ENCODE data around the gene C1QTNF8.

Gene C1QTNF8

DNA sequence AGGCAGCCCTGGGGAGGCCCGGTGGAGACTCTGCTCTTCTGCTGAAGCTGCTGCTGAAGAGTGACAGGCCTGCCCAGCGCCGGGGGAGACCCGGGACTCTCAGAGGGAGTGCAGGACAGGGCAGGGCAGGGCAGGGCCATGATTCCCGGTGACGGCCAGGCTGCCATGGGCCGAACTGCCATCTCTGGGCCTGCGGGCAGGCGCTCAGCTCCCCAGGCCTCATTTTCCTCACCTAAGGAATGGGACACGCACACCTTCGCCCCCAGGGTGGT lies 46.1 kb downstream of the C1QTNF8 start:
- CTCF ChIA-PET: no interaction called here
- Mint-ChIP-seq H3K27me3 (no peaks in the 10 kb centered on the region), H3K4me1 (no peaks in the 10 kb centered on the region), H3K36me3 (no peaks in the 10 kb centered on the region), H3K27ac (no peak overlapping the region), H3K9me3 (no peaks in the 10 kb centered on the region), H3K4me3 (no peak overlapping the region)
- DNase-seq: no peak

DNA sequence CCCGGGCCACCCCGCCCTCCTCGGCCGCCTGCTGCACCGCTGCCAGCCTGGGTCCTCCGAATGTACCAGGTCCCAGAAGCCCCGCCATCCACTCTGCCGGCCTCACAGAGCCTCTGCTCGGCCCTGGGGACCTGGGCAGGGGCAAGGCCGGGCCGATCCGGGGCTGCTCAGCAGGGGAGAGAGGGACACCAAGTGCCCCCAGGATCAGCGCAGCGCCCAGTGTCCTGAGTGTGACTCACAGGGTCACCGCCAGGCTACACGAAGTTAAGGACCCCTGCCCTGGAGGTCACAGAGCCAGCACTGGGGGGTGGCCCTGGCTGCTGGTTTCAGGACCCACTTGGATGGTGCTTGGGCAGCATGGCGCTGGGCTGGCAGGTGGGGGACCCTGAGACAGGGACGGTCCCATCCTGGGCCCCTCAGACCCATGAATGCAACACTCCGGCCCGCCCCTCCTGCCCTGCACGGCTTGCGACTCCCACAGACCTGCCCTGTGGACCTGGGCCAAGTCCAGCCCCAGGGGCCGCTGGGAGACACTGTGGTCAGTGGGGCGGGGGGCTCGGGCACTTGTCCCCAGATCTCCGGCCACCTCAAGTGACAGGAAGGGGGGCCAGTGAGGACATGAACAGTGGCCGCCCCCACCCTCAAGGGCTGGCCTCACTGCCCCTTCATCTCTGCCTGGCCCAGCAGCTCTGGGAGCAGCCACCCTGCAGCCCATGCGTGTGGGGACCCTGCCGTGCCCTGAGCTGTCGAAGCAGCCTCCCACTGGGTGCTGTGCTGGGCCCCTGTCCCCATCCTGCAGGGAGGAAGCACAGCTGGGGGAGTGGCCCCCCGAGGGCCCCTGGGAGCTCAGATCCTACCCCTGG lies 46.7 kb downstream of the C1QTNF8 start:
- H3K9me3 Mint-ChIP-seq: no peaks in the 10 kb centered on the region
- H3K27ac Mint-ChIP-seq: no peak overlapping the region
- no peak overlapping the region for H3K4me3 Mint-ChIP-seq
- no peaks in the 10 kb centered on the region for H3K36me3 Mint-ChIP-seq
- H3K27me3 Mint-ChIP-seq: no peaks in the 10 kb centered on the region
- CTCF ChIA-PET: interaction anchor here (1.9 kb wide), 1 partner anchor 8 kb away, joined by 5 read pairs; no protein-coding TSS in a partner anchor
- no peaks in the 10 kb centered on the region for H3K4me1 Mint-ChIP-seq
- DNase-seq: no peak

DNA sequence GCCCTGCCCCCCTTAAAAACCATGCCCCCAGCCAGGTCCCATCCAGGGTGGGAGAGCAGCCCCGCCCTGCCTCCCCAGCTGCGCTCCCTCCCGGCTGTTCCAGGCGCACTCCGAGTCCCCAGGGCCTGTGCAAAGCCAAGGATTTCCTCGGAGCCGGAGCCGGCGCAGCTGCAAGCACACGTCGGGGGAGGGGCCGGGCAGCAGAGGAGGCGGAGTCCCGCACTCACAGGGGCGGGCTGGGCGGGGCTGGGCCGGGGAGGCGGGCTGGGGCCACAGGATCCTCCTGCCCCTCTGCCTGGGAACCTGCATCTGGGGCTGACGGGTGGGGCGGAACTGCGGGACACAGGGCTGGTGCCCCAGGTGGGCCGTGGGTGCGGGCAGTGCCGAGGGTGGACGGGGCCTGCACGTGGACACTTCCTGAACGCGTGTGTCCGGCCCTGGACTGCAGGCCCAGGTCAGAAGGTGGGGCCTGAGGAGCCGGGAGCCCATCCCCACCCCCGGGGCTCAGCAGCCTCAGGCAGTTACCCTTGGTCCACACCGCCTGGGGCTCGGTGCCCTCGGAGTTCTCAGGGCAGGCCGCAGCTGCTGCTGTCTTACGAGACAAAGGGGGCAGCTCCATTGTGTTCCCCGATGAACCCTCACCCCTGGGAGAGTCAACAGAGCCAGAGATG lies 47.5 kb downstream of the C1QTNF8 start:
- CTCF ChIA-PET: interaction anchor here (1.9 kb wide), 1 partner anchor 9 kb away, joined by 5 read pairs; no protein-coding TSS in a partner anchor
- Mint-ChIP-seq H3K9me3 (no peaks in the 10 kb centered on the region), H3K4me1 (no peaks in the 10 kb centered on the region), H3K36me3 (no peaks in the 10 kb centered on the region), H3K4me3 (no peak overlapping the region), H3K27ac (no peak overlapping the region), H3K27me3 (no peaks in the 10 kb centered on the region)
- peak; percentile 33 for DNase-seq

DNA sequence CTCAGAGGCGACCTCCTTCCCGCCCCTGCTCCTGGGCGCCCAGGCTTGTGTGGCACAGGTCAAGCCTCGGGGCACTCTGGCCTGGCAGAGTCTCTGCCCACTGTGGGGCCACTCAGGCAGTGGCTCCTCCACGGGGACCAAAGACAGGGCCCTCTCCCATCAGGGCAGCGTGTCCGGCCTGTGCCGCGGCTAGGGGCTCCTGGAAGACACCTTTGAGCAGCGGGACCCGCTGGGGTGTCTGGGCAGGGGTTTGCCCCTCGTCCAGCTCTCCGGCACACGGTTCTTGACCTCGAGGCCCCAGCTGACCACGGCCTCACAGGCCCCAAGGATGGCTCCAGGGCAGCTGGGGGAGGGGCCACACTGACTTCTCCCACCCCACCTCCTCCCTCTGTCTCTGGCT lies 48.2 kb downstream of the C1QTNF8 start:
- Mint-ChIP-seq H3K36me3 (no peaks in the 10 kb centered on the region), H3K27me3 (no peaks in the 10 kb centered on the region), H3K27ac (no peak overlapping the region), H3K9me3 (no peaks in the 10 kb centered on the region), H3K4me3 (no peak overlapping the region), H3K4me1 (no peaks in the 10 kb centered on the region)
- CTCF ChIA-PET: interaction anchor here (1.9 kb wide), 1 partner anchor 9 kb away, joined by 5 read pairs; no protein-coding TSS in a partner anchor
- DNase-seq: no peak

DNA sequence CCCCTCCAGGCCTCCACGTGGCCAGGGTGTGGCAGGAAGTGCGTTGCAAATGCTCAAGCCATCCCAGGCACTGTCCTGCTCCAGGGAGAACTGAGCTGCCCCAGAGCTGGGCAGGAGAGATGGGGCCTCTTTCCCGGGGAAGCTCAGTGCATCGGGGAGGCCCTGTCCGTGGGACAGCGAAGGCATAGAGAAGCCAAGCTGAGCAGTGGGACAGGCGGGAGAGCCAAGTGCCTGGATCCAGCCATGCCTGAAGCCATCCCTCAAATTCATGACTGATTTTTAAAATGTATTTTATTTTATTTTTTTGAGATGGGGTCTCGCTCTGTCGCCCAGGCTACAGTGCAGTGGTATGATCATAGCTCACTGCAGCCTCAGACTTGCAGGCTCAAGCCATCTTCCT lies 48.9 kb downstream of the C1QTNF8 start:
- no peak for DNase-seq
- H3K27me3 Mint-ChIP-seq: no peaks in the 10 kb centered on the region
- no peak overlapping the region for H3K4me3 Mint-ChIP-seq
- CTCF ChIA-PET: interaction anchor here (1.9 kb wide), 1 partner anchor 10 kb away, joined by 5 read pairs; no protein-coding TSS in a partner anchor
- peaks cover 4% of the 10 kb centered on the region for H3K9me3 Mint-ChIP-seq
- no peaks in the 10 kb centered on the region for H3K4me1 Mint-ChIP-seq
- H3K36me3 Mint-ChIP-seq: no peaks in the 10 kb centered on the region
- H3K27ac Mint-ChIP-seq: no peak overlapping the region

DNA sequence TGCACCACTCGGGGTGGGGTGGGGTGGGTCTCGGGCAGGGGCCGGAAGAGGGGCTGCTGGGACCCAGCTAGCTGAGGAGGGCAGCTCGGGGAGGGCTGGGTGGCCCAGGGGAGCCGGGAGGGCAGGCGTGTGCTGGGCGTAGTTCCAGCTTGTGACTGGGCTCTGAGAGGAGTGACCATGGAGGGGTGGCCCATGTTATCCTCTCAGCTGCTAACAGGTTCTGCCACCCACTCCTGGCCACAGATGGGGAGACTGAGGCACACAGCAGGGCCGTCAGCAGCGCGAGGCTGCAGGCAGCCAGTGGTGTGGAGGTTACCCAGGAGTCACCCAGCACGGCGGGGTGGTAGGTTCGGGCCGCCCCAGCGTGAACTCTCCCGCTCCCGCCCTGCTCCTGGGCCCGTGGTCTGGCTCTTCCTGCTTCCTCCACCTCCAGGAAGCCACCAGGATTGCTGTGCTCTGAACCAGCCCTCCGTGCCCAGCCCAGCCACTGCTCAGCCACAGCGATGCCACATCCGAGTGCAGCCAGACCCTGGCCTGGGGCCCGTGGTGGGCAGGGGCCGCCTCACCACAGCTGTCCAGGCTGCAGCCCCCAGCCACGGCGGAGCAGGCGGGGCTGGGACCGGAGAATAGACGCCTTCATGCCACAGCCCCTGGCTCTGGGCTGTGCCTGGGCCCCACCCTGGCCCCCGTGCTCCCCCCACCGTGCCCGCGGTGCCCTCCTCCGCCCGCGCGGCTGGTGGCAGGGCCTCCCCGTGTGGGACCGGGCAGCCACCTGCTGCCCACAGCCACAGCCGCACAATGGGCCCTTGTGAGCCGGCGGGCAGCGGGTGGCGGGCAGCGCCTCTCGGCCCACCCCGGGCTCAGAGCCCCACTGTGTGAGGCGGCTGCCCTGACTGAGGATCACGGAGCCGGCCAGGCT lies 49.8 kb downstream of the C1QTNF8 start:
- H3K9me3 Mint-ChIP-seq: peaks cover 7% of the 10 kb centered on the region
- H3K4me3 Mint-ChIP-seq: no peak overlapping the region
- no peak overlapping the region for H3K27ac Mint-ChIP-seq
- CTCF ChIA-PET: interaction anchor here (0.6 kb wide), 1 partner anchor 11 kb away, joined by 3 read pairs; no protein-coding TSS in a partner anchor
- no peaks in the 10 kb centered on the region for H3K36me3 Mint-ChIP-seq
- no peaks in the 10 kb centered on the region for H3K4me1 Mint-ChIP-seq
- no peak for DNase-seq
- no peaks in the 10 kb centered on the region for H3K27me3 Mint-ChIP-seq

DNA sequence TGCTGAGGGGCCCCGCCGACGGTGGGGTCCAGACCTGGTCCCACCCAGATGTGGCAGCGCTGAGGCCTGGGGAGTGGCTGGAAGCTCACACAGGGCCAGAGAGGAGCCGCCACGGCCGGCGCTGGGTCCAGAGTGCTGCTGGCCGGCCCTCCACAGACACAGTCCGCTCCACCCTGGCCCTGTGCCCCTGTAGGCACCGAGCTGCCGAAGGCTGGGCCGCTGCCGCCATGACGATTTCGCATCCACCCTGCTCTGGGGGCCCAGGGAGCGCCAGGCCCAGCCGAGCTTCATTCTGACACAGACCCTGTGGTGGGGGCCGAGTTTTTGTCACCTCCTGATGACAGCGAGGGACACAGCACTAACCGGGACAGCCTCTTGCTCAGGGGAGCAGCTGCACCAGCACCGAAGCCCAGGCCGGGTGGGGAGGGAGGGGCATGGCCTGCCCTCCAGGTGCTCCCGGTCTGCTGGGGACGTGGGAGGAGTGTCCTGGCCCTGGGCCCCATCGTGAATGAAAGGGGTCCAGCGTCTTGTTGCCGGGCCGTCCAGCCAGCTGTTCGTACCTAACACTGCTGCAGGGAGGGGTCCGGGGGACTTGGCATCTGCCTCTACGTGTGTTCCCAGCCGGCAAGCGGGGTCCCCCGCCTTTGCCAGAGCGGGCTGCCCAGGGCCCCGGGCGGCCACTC lies 50.6 kb downstream of the C1QTNF8 start:
- H3K27me3 Mint-ChIP-seq: no peaks in the 10 kb centered on the region
- H3K9me3 Mint-ChIP-seq: peaks cover 7% of the 10 kb centered on the region
- no peaks in the 10 kb centered on the region for H3K36me3 Mint-ChIP-seq
- H3K4me3 Mint-ChIP-seq: no peak overlapping the region
- DNase-seq: no peak
- no peak overlapping the region for H3K27ac Mint-ChIP-seq
- CTCF ChIA-PET: interaction anchor here (0.6 kb wide), 1 partner anchor 12 kb away, joined by 3 read pairs; no protein-coding TSS in a partner anchor
- H3K4me1 Mint-ChIP-seq: no peaks in the 10 kb centered on the region

DNA sequence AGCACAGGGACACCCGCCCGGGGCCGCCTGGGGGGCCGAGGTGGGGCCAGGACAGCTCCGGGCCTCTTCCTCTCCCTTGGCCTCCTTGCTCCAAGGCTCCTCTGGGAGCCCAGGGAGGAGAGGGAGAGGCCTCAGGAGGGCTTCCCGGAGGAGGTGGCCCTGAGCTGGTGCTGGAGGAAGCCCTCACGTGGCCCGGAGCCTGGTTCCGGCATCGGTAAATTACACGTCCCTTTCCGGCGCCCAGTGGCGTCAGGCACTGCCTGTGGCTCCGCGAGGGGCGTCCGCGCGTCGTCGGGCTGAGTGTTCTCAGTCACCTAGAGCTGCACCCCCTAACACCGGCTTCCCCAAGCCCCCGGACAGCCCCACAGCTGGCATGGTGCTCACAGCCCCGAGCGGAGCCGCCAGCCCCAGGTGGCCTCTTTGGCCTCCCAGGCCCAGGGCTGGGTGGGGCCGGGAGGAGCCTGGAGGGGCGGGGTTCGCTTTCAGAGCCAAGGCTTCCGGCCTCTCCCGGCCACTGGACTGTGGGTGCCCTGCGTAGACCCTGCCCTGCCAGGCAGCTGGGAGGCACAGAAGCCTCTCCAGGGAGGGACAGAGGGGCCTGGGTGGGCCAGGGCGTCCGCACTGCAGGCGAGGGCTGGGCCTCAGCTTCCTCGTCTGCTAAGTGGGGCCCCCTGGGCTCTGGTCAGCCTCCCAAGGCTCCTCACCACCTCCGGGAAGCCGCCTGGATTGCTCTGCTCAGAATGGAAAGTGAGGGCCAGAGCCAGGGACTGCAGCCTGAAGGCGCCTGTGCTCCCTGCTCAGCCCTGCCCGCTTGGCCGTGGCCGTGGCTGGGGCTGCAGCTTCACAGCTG lies 51.4 kb downstream of the C1QTNF8 start:
- DNase-seq: no peak
- Mint-ChIP-seq H3K27me3 (no peaks in the 10 kb centered on the region), H3K4me3 (no peak overlapping the region), H3K4me1 (no peaks in the 10 kb centered on the region), H3K27ac (no peak overlapping the region), H3K36me3 (no peaks in the 10 kb centered on the region), H3K9me3 (peaks cover 7% of the 10 kb centered on the region)
- CTCF ChIA-PET: no interaction called here

DNA sequence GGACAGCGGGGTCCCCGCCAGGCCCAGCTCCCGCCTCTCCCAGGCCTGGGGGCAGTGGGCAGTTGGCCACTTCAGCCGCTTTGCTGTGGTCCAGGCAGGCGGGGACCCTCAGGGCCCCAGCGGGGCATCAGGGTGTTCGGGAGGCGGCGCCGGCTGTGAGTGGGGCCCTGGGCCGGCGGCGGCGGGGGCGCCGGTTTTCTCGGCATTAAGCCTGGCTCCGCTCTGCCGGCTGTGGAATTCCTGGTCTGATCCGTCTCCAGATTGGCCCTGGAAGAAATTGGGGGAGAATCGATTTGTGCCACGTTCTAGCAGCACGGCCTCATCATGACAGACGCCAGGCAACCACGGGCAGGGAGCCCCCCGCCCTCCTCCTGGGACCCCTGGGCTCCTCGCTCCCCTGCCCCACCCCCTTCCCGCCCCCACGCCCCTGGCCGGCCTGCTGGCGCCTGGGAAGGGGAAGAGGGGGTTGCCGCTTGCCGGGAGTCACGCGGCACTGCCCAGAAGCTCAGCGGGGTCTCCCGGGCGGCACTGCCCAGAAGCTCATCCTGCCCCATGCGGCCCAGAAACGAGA lies 52.1 kb downstream of the C1QTNF8 start:
- Mint-ChIP-seq H3K4me3 (no peak overlapping the region), H3K27me3 (no peaks in the 10 kb centered on the region), H3K27ac (no peak overlapping the region), H3K9me3 (peaks cover 7% of the 10 kb centered on the region), H3K36me3 (no peaks in the 10 kb centered on the region), H3K4me1 (no peaks in the 10 kb centered on the region)
- no peak for DNase-seq
- CTCF ChIA-PET: no interaction called here

DNA sequence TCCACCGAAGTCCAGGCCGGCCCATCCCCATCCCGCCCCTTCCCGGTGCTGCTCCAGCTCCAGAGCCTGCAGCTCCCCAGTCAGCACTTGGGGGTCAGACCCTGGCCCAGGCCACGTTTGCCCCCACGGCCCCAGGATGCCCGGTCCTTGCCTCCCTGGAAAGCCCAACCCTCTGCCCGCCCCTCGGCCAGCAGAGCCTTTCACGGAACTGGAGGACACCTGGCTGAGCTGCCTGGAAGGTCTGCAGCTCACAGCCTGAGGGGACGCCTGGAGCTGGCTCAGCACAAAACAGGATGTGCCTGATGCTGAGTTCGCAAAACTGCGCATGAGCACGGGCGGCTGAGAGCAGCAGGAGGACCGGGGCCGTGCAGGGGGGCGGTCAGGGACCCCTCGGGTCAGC lies 53.2 kb downstream of the C1QTNF8 start:
- no peak overlapping the region for H3K4me3 Mint-ChIP-seq
- H3K27ac Mint-ChIP-seq: no peak overlapping the region
- H3K27me3 Mint-ChIP-seq: peaks cover 5% of the 10 kb centered on the region
- DNase-seq: no peak
- CTCF ChIA-PET: no interaction called here
- H3K9me3 Mint-ChIP-seq: peaks cover 7% of the 10 kb centered on the region
- H3K36me3 Mint-ChIP-seq: no peaks in the 10 kb centered on the region
- no peaks in the 10 kb centered on the region for H3K4me1 Mint-ChIP-seq

DNA sequence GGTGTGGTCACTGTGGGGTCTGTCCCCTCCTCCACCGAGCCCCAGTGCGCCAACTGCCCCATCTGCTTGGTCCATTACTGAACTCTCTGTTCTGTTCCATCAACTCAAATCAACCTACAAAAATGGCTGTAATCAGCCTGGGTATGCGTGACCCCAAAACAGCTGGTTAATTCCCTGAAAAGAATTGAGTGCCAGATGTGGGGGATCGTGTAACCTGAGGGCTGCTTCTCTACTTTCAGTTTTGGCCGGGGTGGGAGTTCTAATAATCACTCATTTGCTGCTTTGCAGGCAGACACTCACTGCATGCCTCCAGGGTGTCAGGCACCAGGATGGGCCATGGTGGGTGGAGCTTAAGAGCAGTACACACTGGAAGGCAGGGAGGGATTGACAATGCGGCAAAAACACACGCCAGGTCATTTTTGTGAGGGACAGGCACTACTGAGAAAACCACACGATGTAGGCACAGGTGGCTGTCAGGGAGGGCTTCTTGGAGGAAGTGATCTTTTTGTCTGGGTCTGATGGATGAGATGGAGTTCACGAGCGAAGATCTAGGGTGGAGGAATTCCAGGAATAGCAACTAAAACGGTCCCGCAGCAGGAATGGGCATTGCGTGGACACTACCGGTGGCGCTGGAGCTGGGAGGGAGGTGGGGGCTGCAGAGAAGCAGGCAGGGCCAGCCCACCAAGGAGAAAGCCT lies 53.8 kb downstream of the C1QTNF8 start:
- Mint-ChIP-seq H3K4me1 (no peaks in the 10 kb centered on the region), H3K9me3 (peaks cover 7% of the 10 kb centered on the region), H3K27ac (peak overlapping the region; percentile 28), H3K27me3 (peaks cover 5% of the 10 kb centered on the region), H3K36me3 (no peaks in the 10 kb centered on the region), H3K4me3 (no peak overlapping the region)
- CTCF ChIA-PET: no interaction called here
- DNase-seq: no peak

DNA sequence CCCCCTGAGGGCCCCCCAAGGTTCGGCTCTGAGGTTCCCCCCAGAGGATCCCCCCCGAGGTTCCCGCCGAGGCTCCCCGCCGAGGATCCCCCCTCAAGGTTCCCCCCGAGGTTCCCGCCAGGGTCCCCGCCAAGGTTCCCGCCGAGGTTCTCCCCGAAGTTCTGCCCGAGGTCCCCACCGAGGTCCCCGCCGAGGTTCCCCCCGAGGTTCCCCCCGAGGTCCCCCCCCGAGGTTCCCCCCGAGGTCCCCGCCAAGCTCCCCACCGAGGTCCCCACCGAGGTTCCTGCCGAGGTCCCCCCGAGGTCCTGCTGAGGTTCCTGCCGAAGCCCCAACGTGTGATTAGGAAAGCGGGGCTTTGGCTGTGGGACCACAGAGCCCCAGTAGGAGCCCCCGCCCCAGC lies 55.7 kb downstream of the C1QTNF8 start:
- H3K36me3 Mint-ChIP-seq: no peaks in the 10 kb centered on the region
- H3K9me3 Mint-ChIP-seq: peaks cover 7% of the 10 kb centered on the region
- H3K27me3 Mint-ChIP-seq: peaks cover 6% of the 10 kb centered on the region
- no peaks in the 10 kb centered on the region for H3K4me1 Mint-ChIP-seq
- no peak overlapping the region for H3K4me3 Mint-ChIP-seq
- DNase-seq: no peak
- H3K27ac Mint-ChIP-seq: no peak overlapping the region
- CTCF ChIA-PET: no interaction called here

Data from activated naive CD4-positive, alpha-beta T cell treated with anti-CD3 and anti-CD28 coated beads, Interleukin-2, amount 10 ng/mL, durations not matched to agents 7 days and 5 days (primary cell).